ENCODE measurements around the gene SDHAF4. TPM values are rescaled to one million over a fixed set of nuclear protein-coding genes. Genes with fewer than 3 reads are reported as not detected.

The SDHAF4 gene
- total and polyA plus RNA-seq, 10 of the 15 experiments (the other 5 are each of a cell fraction or from before 2014, with no cell fraction given): 8.4 to 20.4 (median 15.6) TPM

- TF ChIP-seq RBBP5 (conservative IDR thresholded peaks at IDR 0.05) (no peak), E4F1 (IDR thresholded peaks at IDR 0.05; ENCODE audit: borderline replicate concordance, partially characterized antibody) (no peak), GATAD2B (conservative IDR thresholded peaks at IDR 0.05; ENCODE audit: low read depth) (peak; percentile 90)
Measured at GRCh38 chr6:70566751-70567382, at the start of gene SDHAF4 (continued).

GRCh38 chr6:70518723-70519122 is 48.0 kb upstream of the SDHAF4 start:
- RAD21 ChIA-PET (ENCODE audit: unreplicated experiment): interaction anchor here (1.1 to 1.2 kb wide), 2 partner anchors 166 to 168 kb away, joined by 5 read pairs; no protein-coding TSS in a partner anchor
- no peak for ATAC-seq
- intact Hi-C loops (cut with micrococcal nuclease; ENCODE audit: unreplicated experiment): loop anchor here (10.0 kb wide), 1 partner anchor 436 kb away; the partner anchor contains the start of gene B3GAT2
- H3K36me3 ChIP-seq (ENCODE audit: control insufficient read depth in 2 of 2, insufficient read depth in 2 of 2, low read length in 1 of 2): peaks cover 0 to 3% of the 10 kb centered on the region in 2 experiments; a peak in 1 of 4 replicates
- CTCF ChIA-PET: interaction anchor here (1.0 to 8.7 kb wide), 7 partner anchors 13 to 496 kb away, joined by 3 to 163 read pairs (median 5); no protein-coding TSS in a partner anchor
- in situ Hi-C loops (cut with MboI): loop anchor here (25.0 kb wide), 1 partner anchor 369 kb away; no protein-coding TSS in a partner anchor
- no peaks in the 10 kb centered on the region for H4K20me1 ChIP-seq (ENCODE audit: control insufficient read depth, insufficient read depth)
- no peaks in the 10 kb centered on the region for H3K9me3 ChIP-seq (replicated peaks; ENCODE audit: control insufficient read depth, insufficient read depth, low read length)
- H3K4me3 ChIP-seq: no peak overlapping the region
- H3K27ac ChIP-seq (ENCODE audit: control insufficient read depth, insufficient read depth): no peak overlapping the region
- FAIRE-seq: no peak
- no peak overlapping the region for H3K9ac ChIP-seq (ENCODE audit: control insufficient read depth, insufficient read depth, low read length)
- DNase-seq (ENCODE audit: low read depth, low spot score): no peak
- no peaks in the 10 kb centered on the region for H3K27me3 ChIP-seq (replicated peaks in 1 of 2; ENCODE audit: control insufficient read depth in 2 of 2, insufficient read depth in 2 of 2, low read length in 1 of 2)
- POLR2A ChIA-PET: no interaction called here
- SMC1A ChIA-PET (ENCODE audit: uncharacterized antibody, unreplicated experiment): interaction anchor here (1.1 to 5.8 kb wide), 2 partner anchors 169 to 366 kb away, joined by 3 to 94 read pairs; no protein-coding TSS in a partner anchor
- no peak overlapping the region for H2AFZ ChIP-seq (ENCODE audit: control insufficient read depth, low read depth, low read length)
- no peak overlapping the region for H3K4me2 ChIP-seq (ENCODE audit: control insufficient read depth, insufficient read depth)
- WGBS (ENCODE audit: insufficient coverage, insufficient replicate concordance, low lambda C conversion rate, missing lambda C conversion rate): 97% methylated on average over 3 of the region's 3 CpGs
- BruUV-seq (replicated peaks): no TSS peak
- no peaks in the 10 kb centered on the region for H3K79me2 ChIP-seq (ENCODE audit: control insufficient read depth, insufficient read depth, low read length)
- no peaks in the 10 kb centered on the region for H3K4me1 ChIP-seq (ENCODE audit: control insufficient read depth, insufficient read depth, low read length)
- TF ChIP-seq MXI1 (IDR thresholded peaks at IDR 0.05; ENCODE audit: low read depth, low read length) (no peak), REST (IDR thresholded peaks at IDR 0.05; ENCODE audit: low read depth, low read length) (no peak), PAX8 (IDR thresholded peaks at IDR 0.05) (no peak), RB1 (IDR thresholded peaks at IDR 0.05; ENCODE audit: borderline replicate concordance) (no peak), KLF5 (IDR thresholded peaks at IDR 0.05; ENCODE audit: partially characterized antibody) (no peak), NFYA (IDR thresholded peaks at IDR 0.05; ENCODE audit: borderline replicate concordance, low read depth, low read length) (no peak), EP300 (IDR thresholded peaks at IDR 0.05; ENCODE audit: borderline replicate concordance in 1 of 2, control insufficient read depth in 1 of 2, low read depth in 2 of 2, low read length in 2 of 2) (no peak), SIN3A (IDR thresholded peaks at IDR 0.05; ENCODE audit: low read depth, low read length) (no peak), USF2 (IDR thresholded peaks at IDR 0.05; ENCODE audit: borderline replicate concordance, low read depth, low read length) (no peak), ATF7 (IDR thresholded peaks at IDR 0.05; ENCODE audit: low read depth) (no peak)
